OCI-LY7 (cell line): ENCODE data around the gene PSENEN. TPM values are rescaled to one million over a fixed set of nuclear protein-coding genes. Genes with fewer than 3 reads are reported as not detected.

Experiments used
- BruUV-seq: library from RNA; stranded (reverse); fragments of 400-500 nt; replicated peaks from 2 replicates; lab custom pipeline; 2021; lab: Mats Ljungman, UMichigan
- CTCF ChIA-PET: fragments of 300-600 bp; sonication (Branson Sonifier 250); formaldehyde crosslinking; loops from one replicate; lab custom pipeline; 2022; ENCODE audit warnings: antibody characterized with exemption; ENCODE audit not compliant: unreplicated experiment; lab: Charles Lee
- POLR2A ChIA-PET: fragments of 300-600 bp; sonication (Branson Sonifier 250); formaldehyde crosslinking; loops from one replicate; lab custom pipeline; 2022; ENCODE audit warnings: antibody characterized with exemption; lab: Charles Lee
- DNase-seq: peaks from one replicate; pipeline ENCODE4 v3.0.0-alpha.2; 2015; ENCODE audit warnings: low spot score
- H2AFZ ChIP-seq: fragments of 200-600 bp; sonication (generic), shearing (Covaris generic); 2 replicates; pipeline ENCODE4 v1.6.1; 2014; ENCODE audit warnings: mild to moderate bottlenecking, antibody characterized with exemption, low read length, moderate library complexity
- H3K27ac ChIP-seq: fragments of 200-600 bp; sonication (generic); 2 replicates; pipeline ENCODE4 v1.5.1; 2014; ENCODE audit warnings: mixed run types, low read depth, mild to moderate bottlenecking, moderate library complexity, low read length, inconsistent platforms; ENCODE audit not compliant: poor library complexity, severe bottlenecking
- H3K36me3 ChIP-seq: fragments of 200-600 bp; sonication (generic); 2 replicates; pipeline ENCODE4 v1.6.1; 2014; ENCODE audit warnings: mild to moderate bottlenecking, antibody characterized with exemption, low read length, moderate library complexity, mixed read lengths; ENCODE audit not compliant: insufficient read depth
- H3K4me1 ChIP-seq: fragments of 200-600 bp; sonication (generic); 2 replicates; pipeline ENCODE4 v1.5.1; 2014; ENCODE audit warnings: mild to moderate bottlenecking, low read length; ENCODE audit not compliant: insufficient read depth, poor library complexity, severe bottlenecking
- H3K4me2 ChIP-seq: fragments of 200-600 bp; sonication (generic); 2 replicates; pipeline ENCODE4 v1.6.1; 2014; ENCODE audit warnings: mild to moderate bottlenecking, low read length
- H3K4me3 ChIP-seq: fragments of 200-600 bp; sonication (generic); 2 replicates; pipeline ENCODE4 v1.5.1; 2014; ENCODE audit warnings: mild to moderate bottlenecking, low read depth, low read length; ENCODE audit not compliant: poor library complexity, severe bottlenecking
- H3K79me2 ChIP-seq: fragments of 200-600 bp; sonication (generic); 2 replicates; pipeline ENCODE4 v1.6.1; 2016; ENCODE audit warnings: low read depth, mild to moderate bottlenecking, low read length, moderate library complexity, mixed read lengths; ENCODE audit not compliant: insufficient read depth
- H3K9me2 ChIP-seq: fragments of 200-600 bp; sonication (generic); 2 replicates; pipeline ENCODE4 v1.6.1; 2016; ENCODE audit warnings: mild to moderate bottlenecking, low read length, mixed read lengths; ENCODE audit not compliant: insufficient read depth
- H3K9me3 ChIP-seq: fragments of 200-600 bp; sonication (generic); 2 replicates; pipeline ENCODE4 v1.6.1; 2014; ENCODE audit warnings: mild to moderate bottlenecking, mixed run types, low read length, mixed read lengths
- H4K20me1 ChIP-seq: fragments of 200-600 bp; sonication (generic); 2 replicates; pipeline ENCODE4 v1.6.1; 2014; ENCODE audit warnings: mild to moderate bottlenecking, antibody characterized with exemption, low read length, moderate library complexity, mixed read lengths; ENCODE audit not compliant: insufficient read depth
- CTCF ChIP-seq: fragments of 200-600 bp; sonication (generic); conservative IDR thresholded peaks from 2 replicates; pipeline ENCODE4 v1.5.1; 2014; ENCODE audit warnings: mild to moderate bottlenecking, antibody characterized with exemption, low read length, moderate library complexity, mixed read lengths
- EZH2phosphoT487 ChIP-seq: fragments of 200-600 bp; sonication (generic); IDR thresholded peaks from 2 replicates; pipeline ENCODE4 v1.6.1; 2018; ENCODE audit warnings: low read depth, borderline replicate concordance, mild to moderate bottlenecking, mixed run types, antibody characterized with exemption, low read length, moderate library complexity, mixed read lengths
- intact Hi-C: fragments of 100-400 bp; cut with micrococcal nuclease; formaldehyde crosslinking; loops from one replicate; pipeline ENCODE4 v1.10.0; 2022; ENCODE audit not compliant: unreplicated experiment
- total RNA-seq, 2 experiments: library from RNA; depleted of rRNA in 1 of 2; stranded (reverse); fragments of >200 nt in 1 of 2; shearing (Covaris generic) in 1 of 2; gene quantifications; 2 replicates each; pipeline ENCODE4 v1.2.3, GENCODE V29; 2014 to 2022

Gene PSENEN
- total RNA-seq, 2 experiments from 2014 or later, result 25.7 to 51.0 TPM

GRCh38 chr19:35696835-35697234 lies 48.6 kb upstream of the PSENEN start:
- CTCF ChIA-PET, result no interaction called here
- Histone ChIP-seq H3K9me2 (no peaks in the 10 kb centered on the region), H3K4me2 (no peak overlapping the region), H2AFZ (no peak overlapping the region), H3K9me3 (no peaks in the 10 kb centered on the region), H3K27ac (no peak overlapping the region), H4K20me1 (no peaks in the 10 kb centered on the region), H3K4me1 (peaks cover 4% of the 10 kb centered on the region), H3K79me2 (no peaks in the 10 kb centered on the region), H3K36me3 (no peaks in the 10 kb centered on the region), H3K4me3 (no peak overlapping the region)
- POLR2A ChIA-PET, result interaction anchor here (1.1 to 1.3 kb wide), 2 partner anchors 16 to 18 kb away, joined by 3 to 7 read pairs; no protein-coding TSS in a partner anchor
- no peak for TF ChIP-seq CTCF
- no peak for DNase-seq
- intact Hi-C loops, result no loop called here
- BruUV-seq, result no TSS peak

DNA sequence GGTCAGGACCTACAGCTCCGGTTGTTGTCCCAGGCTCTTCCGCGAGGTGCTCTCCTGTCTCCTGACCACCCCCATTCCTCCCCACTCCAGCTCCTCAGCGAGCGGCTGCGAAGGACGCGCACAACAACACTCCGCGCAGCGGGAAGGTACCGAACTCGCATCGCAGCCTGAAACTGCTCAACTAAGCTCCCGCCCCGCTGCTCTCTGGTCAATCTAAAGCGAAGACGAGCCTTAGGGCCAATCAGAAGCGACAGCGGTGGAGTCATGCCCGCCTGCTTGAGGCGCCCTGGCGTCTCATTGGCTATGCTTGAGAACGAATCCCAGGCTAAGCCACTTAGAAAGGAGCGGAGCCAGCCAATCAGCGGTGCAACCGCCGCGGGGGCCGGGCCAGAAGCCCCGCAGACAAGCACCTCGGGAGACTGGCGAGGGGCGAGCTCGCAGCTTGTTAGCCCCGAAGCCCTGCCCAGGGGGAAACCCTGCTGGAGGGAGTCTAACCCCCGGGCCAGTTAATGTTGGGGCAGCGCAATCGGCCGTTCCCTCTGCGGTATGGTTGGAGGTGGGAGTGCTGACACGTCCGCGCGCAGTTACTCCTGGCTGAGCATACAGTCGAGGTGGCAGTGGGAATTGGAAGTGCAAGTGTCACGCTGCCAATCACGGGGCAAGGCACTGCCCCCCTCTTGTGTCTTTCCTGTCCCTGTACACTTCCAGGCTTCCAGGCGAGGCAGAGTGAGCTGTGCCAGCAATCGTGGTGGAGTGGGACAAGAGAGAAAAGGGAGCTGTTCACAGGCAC lies 43.0 kb upstream of the PSENEN start:
- Histone ChIP-seq H3K27ac (no peak overlapping the region), H3K4me3 (peak overlapping the region; percentile 67), H3K4me1 (peaks cover 15% of the 10 kb centered on the region), H3K4me2 (peak overlapping the region; percentile 81), H4K20me1 (no peaks in the 10 kb centered on the region), H3K79me2 (no peaks in the 10 kb centered on the region), H3K9me2 (no peaks in the 10 kb centered on the region), H3K36me3 (no peaks in the 10 kb centered on the region), H2AFZ (peak overlapping the region; percentile 85), H3K9me3 (no peaks in the 10 kb centered on the region)
- peak; percentile 99 for DNase-seq
- BruUV-seq, result no TSS peak
- CTCF ChIA-PET, result interaction anchor here (0.5 kb wide), 1 partner anchor 105 kb away, joined by 5 read pairs; no protein-coding TSS in a partner anchor
- intact Hi-C loops, result no loop called here
- POLR2A ChIA-PET, result interaction anchor here (0.6 to 1.9 kb wide), 7 partner anchors 9 to 117 kb away, joined by 3 to 10 read pairs (median 4); partner anchors contain the start of genes COX6B1 and LIN37
- TF ChIP-seq EZH2phosphoT487, result no peak

DNA sequence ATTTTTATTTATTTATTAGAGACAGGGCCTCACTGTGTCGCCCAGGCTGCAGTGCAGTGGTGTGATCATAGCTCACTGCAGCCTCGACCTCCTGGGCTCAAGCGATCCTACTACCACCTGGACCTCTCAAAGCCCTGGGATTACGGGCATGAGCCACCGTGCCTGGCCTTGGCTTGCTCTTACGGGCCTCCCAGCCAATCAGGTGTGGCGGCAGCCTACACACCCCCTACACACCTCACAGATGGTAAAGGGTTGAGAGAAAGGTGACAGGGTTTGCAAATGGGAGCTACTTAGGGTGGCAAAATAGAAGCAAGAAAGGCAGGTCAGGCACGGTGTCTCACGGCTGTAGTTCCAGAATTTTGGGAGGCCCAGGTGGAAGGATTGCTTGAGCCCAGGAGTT lies 42.1 kb upstream of the PSENEN start:
- Histone ChIP-seq H2AFZ (0 out of 2 replicates have a peak overlapping the region, but pooled peaks have one; percentile 85), H3K9me2 (no peaks in the 10 kb centered on the region), H3K27ac (no peak overlapping the region), H3K9me3 (no peaks in the 10 kb centered on the region), H3K4me1 (peaks cover 15% of the 10 kb centered on the region), H3K79me2 (no peaks in the 10 kb centered on the region), H3K36me3 (no peaks in the 10 kb centered on the region), H4K20me1 (no peaks in the 10 kb centered on the region), H3K4me3 (no peak overlapping the region), H3K4me2 (peak overlapping the region; percentile 81)
- ChIA-PET POLR2A (interaction anchor here (0.6 to 1.9 kb wide), 3 partner anchors 8 to 59 kb away, joined by 3 to 10 read pairs (median 3); partner anchors contain the start of gene COX6B1), CTCF (interaction anchor here (0.5 kb wide), 1 partner anchor 106 kb away, joined by 5 read pairs; no protein-coding TSS in a partner anchor)
- TF ChIP-seq EZH2phosphoT487, result no peak
- TF ChIP-seq CTCF, result no peak
- no TSS peak for BruUV-seq
- intact Hi-C loops, result no loop called here
- DNase-seq, result no peak
